Keratinocyte (primary cell): Measurements from ENCODE around the gene SLC39A11. TPM values are rescaled to one million over a fixed set of nuclear protein-coding genes. Genes with fewer than 3 reads are reported as not detected.

ENCODE experiments used
- DNase-seq: peaks from one replicate; pipeline ENCODE4 v3.0.0-alpha.2; 2011; ENCODE audit warnings: low read depth, missing footprints, low spot score
- FAIRE-seq: peaks from 2 replicates; lab custom pipeline; 2011; peaks lifted over from hg19 to GRCh38; lab: Jason Lieb, UNC
- H2AFZ ChIP-seq: 2 replicates; pipeline ENCODE4 v1.6.0; 2012; ENCODE audit warnings: low read length, control low read depth, inconsistent platforms; ENCODE audit not compliant: control insufficient read depth
- H3K27ac ChIP-seq: 2 replicates; pipeline ENCODE4 v1.5.1; 2011; ENCODE audit warnings: low read length; ENCODE audit not compliant: control insufficient read depth, insufficient read depth
- H3K27me3 ChIP-seq: 3 replicates; pipeline ENCODE4 v1.6.0; 2011; ENCODE audit warnings: low read length; ENCODE audit not compliant: control insufficient read depth, insufficient read depth; ENCODE audit errors: extremely low read depth
- H3K36me3 ChIP-seq, 2 experiments: 2 replicates in 1 of 2; 3 replicates in 1 of 2; pipeline ENCODE4 v1.5.1; 2011; ENCODE audit warnings: low read length in 2 of 2, mild to moderate bottlenecking in 1 of 2; ENCODE audit not compliant: control insufficient read depth in 2 of 2, insufficient read depth in 2 of 2; ENCODE audit errors: extremely low read depth in 1 of 2
- H3K4me1 ChIP-seq: 3 replicates; pipeline ENCODE4 v1.5.1; 2011; ENCODE audit warnings: low read length; ENCODE audit not compliant: control insufficient read depth, insufficient read depth; ENCODE audit errors: extremely low read depth
- H3K4me2 ChIP-seq: 3 replicates; pipeline ENCODE4 v1.6.0; 2011; ENCODE audit warnings: low read depth, low read length; ENCODE audit not compliant: control insufficient read depth, insufficient read depth; ENCODE audit errors: extremely low read depth
- H3K4me3 ChIP-seq, 3 experiments: fragments of 200-600 bp in 1 of 3; sonication (generic) in 1 of 3; 2 replicates in 2 of 3; 3 replicates in 1 of 3; pipeline ENCODE4 v1.5.1; 2011 to 2016; ENCODE audit warnings: low read length in 3 of 3, mild to moderate bottlenecking in 3 of 3, control low read depth in 2 of 3, inconsistent platforms in 1 of 3, low read depth in 1 of 3, mixed read lengths in 1 of 3, mixed run types in 1 of 3, moderate library complexity in 1 of 3; ENCODE audit not compliant: control insufficient read depth in 2 of 3, insufficient read depth in 2 of 3; ENCODE audit errors: extremely low read depth in 1 of 3
- H3K79me2 ChIP-seq: 2 replicates; pipeline ENCODE4 v1.6.0; 2012; ENCODE audit warnings: low read length; ENCODE audit not compliant: control insufficient read depth, insufficient read depth
- H3K9ac ChIP-seq: 3 replicates; pipeline ENCODE4 v1.6.0; 2011; ENCODE audit warnings: low read length; ENCODE audit not compliant: control insufficient read depth, insufficient read depth; ENCODE audit errors: extremely low read depth
- H3K9me1 ChIP-seq: 3 replicates; pipeline ENCODE4 v1.6.0; 2011; ENCODE audit warnings: low read length; ENCODE audit not compliant: control insufficient read depth, insufficient read depth; ENCODE audit errors: extremely low read depth
- H3K9me3 ChIP-seq: 2 replicates; pipeline ENCODE4 v1.5.1; 2012; ENCODE audit warnings: low read depth, low read length; ENCODE audit not compliant: control insufficient read depth
- H4K20me1 ChIP-seq: 3 replicates; pipeline ENCODE4 v1.6.0; 2011; ENCODE audit warnings: low read length; ENCODE audit not compliant: control insufficient read depth, insufficient read depth; ENCODE audit errors: extremely low read depth
- CTCF ChIP-seq, 3 experiments: IDR thresholded peaks in 1 of 3; conservative IDR thresholded peaks in 1 of 3; optimal IDR thresholded peaks in 1 of 3; 2 replicates in 2 of 3; 3 replicates in 1 of 3; pipeline versions ENCODE3 to v1.5.1; 2011; ENCODE audit warnings: low read length in 3 of 3, mild to moderate bottlenecking in 3 of 3, moderate library complexity in 2 of 3, control low read depth in 1 of 3, inconsistent platforms in 1 of 3; ENCODE audit not compliant: insufficient read depth in 2 of 3; ENCODE audit errors: extremely low read depth in 1 of 3
- EZH2 ChIP-seq: IDR thresholded peaks from one replicate; pipeline ENCODE4 v1.6.1; 2012; ENCODE audit warnings: inconsistent platforms, mild to moderate bottlenecking, low read length, moderate library complexity
- dilution Hi-C: fragments of 300-500 bp; cut with MboI; formaldehyde crosslinking; loops from one replicate; pipeline ENCODE4 v1.7.0; 2020; ENCODE audit warnings: low sequenced_read_pairs; ENCODE audit not compliant: extremely low pct_ligation_motif_present
- polyA plus RNA-seq, 5 experiments: library from polyadenylated mRNA; depleted of rRNA in 3 of 5; stranded (reverse) in 3 of 5; stranded (forward) in 1 of 5; unstranded in 1 of 5; fragments of >200 nt; gene quantifications; 1 replicate in 1 of 5; 2 replicates in 3 of 5; 3 replicates in 1 of 5; pipeline versions ENCODE4 v1.2.1 to v1.2.3, GENCODE V29; 2011 to 2012; ENCODE audit warnings: missing spikeins in 2 of 5, low read depth in 1 of 5, low replicate concordance in 1 of 5

SLC39A11 gene
- polyA plus RNA-seq, 1 donor (not counting 4 experiments of a cell fraction or from before 2014, with no cell fraction given), result 11.5 TPM

- dilution Hi-C loops, result no loop called here
- no peak overlapping the region for H3K9ac ChIP-seq
- FAIRE-seq, result no peak
Measured at GRCh38 chr17:72930031-72930430, 162.5 kb downstream of the SLC39A11 start.

GRCh38 chr17:72928454-72929136 lies 163.9 kb downstream of the SLC39A11 start:
- no peak for FAIRE-seq
- Histone ChIP-seq H4K20me1 (no peaks in the 10 kb centered on the region), H2AFZ (no peak overlapping the region), H3K27me3 (no peaks in the 10 kb centered on the region), H3K79me2 (no peaks in the 10 kb centered on the region), H3K36me3 (no peaks in the 10 kb centered on the region), H3K9me3 (no peaks in the 10 kb centered on the region), H3K4me2 (no peak overlapping the region), H3K27ac (no peak overlapping the region), H3K9ac (no peak overlapping the region), H3K9me1 (no peaks in the 10 kb centered on the region), H3K4me1 (no peaks in the 10 kb centered on the region), H3K4me3 (no peak overlapping the region)
- no peak for DNase-seq
- TF ChIP-seq EZH2 (no peak), CTCF (optimal IDR thresholded peaks at IDR 0.05 in 1 of 3, IDR thresholded peaks at IDR 0.05 in 1 of 3, conservative IDR thresholded peaks at IDR 0.05 in 1 of 3; ENCODE audit: extremely low read depth in 1 of 3, insufficient read depth in 2 of 3, low read length in 3 of 3) (no peak)
- dilution Hi-C loops, result no loop called here

More at GRCh38 chr17:72930031-72930430, 162.5 kb downstream of the SLC39A11 start:
- Histone ChIP-seq H3K9me1 (no peaks in the 10 kb centered on the region), H3K36me3 (no peaks in the 10 kb centered on the region), H3K27ac (no peak overlapping the region), H3K79me2 (no peaks in the 10 kb centered on the region), H3K4me2 (no peak overlapping the region), H3K9me3 (no peaks in the 10 kb centered on the region), H3K27me3 (no peaks in the 10 kb centered on the region), H3K4me3 (no peak overlapping the region), H4K20me1 (no peaks in the 10 kb centered on the region), H3K4me1 (no peaks in the 10 kb centered on the region), H2AFZ (no peak overlapping the region)
- DNase-seq, result no peak
- TF ChIP-seq EZH2 (no peak), CTCF (optimal IDR thresholded peaks at IDR 0.05 in 1 of 3, IDR thresholded peaks at IDR 0.05 in 1 of 3, conservative IDR thresholded peaks at IDR 0.05 in 1 of 3; ENCODE audit: extremely low read depth in 1 of 3, insufficient read depth in 2 of 3, low read length in 3 of 3) (no peak)
